ENCODE measurements around the gene COL25A1.

- TF ChIP-seq, protein P1, sequence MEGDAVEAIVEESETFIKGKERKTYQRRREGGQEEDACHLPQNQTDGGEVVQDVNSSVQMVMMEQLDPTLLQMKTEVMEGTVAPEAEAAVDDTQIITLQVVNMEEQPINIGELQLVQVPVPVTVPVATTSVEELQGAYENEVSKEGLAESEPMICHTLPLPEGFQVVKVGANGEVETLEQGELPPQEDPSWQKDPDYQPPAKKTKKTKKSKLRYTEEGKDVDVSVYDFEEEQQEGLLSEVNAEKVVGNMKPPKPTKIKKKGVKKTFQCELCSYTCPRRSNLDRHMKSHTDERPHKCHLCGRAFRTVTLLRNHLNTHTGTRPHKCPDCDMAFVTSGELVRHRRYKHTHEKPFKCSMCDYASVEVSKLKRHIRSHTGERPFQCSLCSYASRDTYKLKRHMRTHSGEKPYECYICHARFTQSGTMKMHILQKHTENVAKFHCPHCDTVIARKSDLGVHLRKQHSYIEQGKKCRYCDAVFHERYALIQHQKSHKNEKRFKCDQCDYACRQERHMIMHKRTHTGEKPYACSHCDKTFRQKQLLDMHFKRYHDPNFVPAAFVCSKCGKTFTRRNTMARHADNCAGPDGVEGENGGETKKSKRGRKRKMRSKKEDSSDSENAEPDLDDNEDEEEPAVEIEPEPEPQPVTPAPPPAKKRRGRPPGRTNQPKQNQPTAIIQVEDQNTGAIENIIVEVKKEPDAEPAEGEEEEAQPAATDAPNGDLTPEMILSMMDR (IDR thresholded peaks at IDR 0.05; ENCODE audit: low read depth, low read length), result no peak
- no peak for TF ChIP-seq MYC (IDR thresholded peaks at IDR 0.05; ENCODE audit: low read depth, low read length)
Measured at GRCh38 chr4:108901291-108901690, 401.2 kb downstream of the COL25A1 start.

Data from NB4 (cell line).